OCI-LY3 (cell line): Measurements from ENCODE around the gene PTGS1.

Experiments used
- H2AFZ ChIP-seq: fragments of 200-600, 300-600 bp; shearing (Covaris generic); 2 replicates; pipeline ENCODE4 v1.6.0; 2014; ENCODE audit warnings: antibody characterized with exemption, low read depth, low read length
- H3K27ac ChIP-seq: fragments of 200-600, 300-600 bp; sonication (generic); 2 replicates; pipeline ENCODE4 v1.5.1; 2014; ENCODE audit warnings: mild to moderate bottlenecking, low read length, moderate library complexity, mixed read lengths
- H3K27me3 ChIP-seq: fragments of 200-600, 300-600 bp; sonication (generic); 2 replicates; pipeline ENCODE4 v1.6.1; 2014; ENCODE audit warnings: low read depth, low read length, mixed read lengths
- H3K36me3 ChIP-seq: fragments of 200-600, 300-600 bp; sonication (generic); replicated peaks from 2 replicates; pipeline ENCODE3; 2014; ENCODE audit warnings: low read depth, low read length, mixed read lengths
- H3K4me1 ChIP-seq: fragments of 300-600, 200-600 bp; sonication (generic); 2 replicates; pipeline ENCODE4 v1.6.1; 2014; ENCODE audit warnings: low read length, mixed read lengths
- H3K4me2 ChIP-seq: fragments of 200-600, 300-600 bp; sonication (generic); 2 replicates; pipeline ENCODE4 v1.6.1; 2014; ENCODE audit warnings: low read length, mixed read lengths
- H3K4me3 ChIP-seq: fragments of 300-600, 200-600 bp; sonication (generic); 2 replicates; pipeline ENCODE4 v1.5.1; 2014; ENCODE audit warnings: antibody characterized with exemption, mild to moderate bottlenecking, low read length, moderate library complexity
- H3K79me2 ChIP-seq: fragments of 300-600, 200-600 bp; shearing (Covaris generic); 2 replicates; pipeline ENCODE4 v1.6.1; 2014; ENCODE audit warnings: mild to moderate bottlenecking, low read length, mixed read lengths
- H3K9ac ChIP-seq: fragments of 300-600, 200-600 bp; shearing (Covaris generic); 2 replicates; pipeline ENCODE4 v1.6.0; 2014; ENCODE audit warnings: mild to moderate bottlenecking, low read length, moderate library complexity
- H3K9me3 ChIP-seq: fragments of 200-600, 300-600 bp; shearing (Covaris generic); 2 replicates; pipeline ENCODE4 v1.6.1; 2014; ENCODE audit warnings: low read length, mixed read lengths; ENCODE audit not compliant: insufficient read depth
- H4K20me1 ChIP-seq: fragments of 200-600, 300-600 bp; sonication (generic); 2 replicates; pipeline ENCODE4 v1.6.1; 2016; ENCODE audit warnings: low read length, mixed read lengths; ENCODE audit not compliant: insufficient read depth
- CTCF ChIP-seq: fragments of 200-600, 300-600 bp; sonication (generic); IDR thresholded peaks from 2 replicates; pipeline ENCODE4 v1.5.1; 2014; ENCODE audit warnings: antibody characterized with exemption, low read length, low read depth
- EZH2phosphoT487 ChIP-seq: fragments of 200-600 bp; shearing (Covaris generic); IDR thresholded peaks from 2 replicates; pipeline ENCODE4 v1.6.1; 2018; ENCODE audit warnings: antibody characterized with exemption, mixed run types, low read depth

PTGS1 gene

GRCh38 chr9:122380293-122380692 lies 9.5 kb downstream of the PTGS1 start:
- H4K20me1 ChIP-seq: peaks cover 9% of the 10 kb centered on the region; the same call in 1 of the 2 replicates
- no peak overlapping the region for H3K9ac ChIP-seq
- H2AFZ ChIP-seq: no peak overlapping the region
- H3K9me3 ChIP-seq: no peaks in the 10 kb centered on the region
- H3K4me3 ChIP-seq: no peak overlapping the region
- H3K79me2 ChIP-seq: peaks cover 20% of the 10 kb centered on the region
- H3K4me2 ChIP-seq: no peak overlapping the region
- TF ChIP-seq CTCF: no peak
- TF ChIP-seq EZH2phosphoT487: no peak
- H3K4me1 ChIP-seq: peaks cover 50% of the 10 kb centered on the region
- no peaks in the 10 kb centered on the region for H3K27me3 ChIP-seq
- H3K36me3 ChIP-seq: peaks cover 86% of the 10 kb centered on the region
- no peak overlapping the region for H3K27ac ChIP-seq

GRCh38 chr9:122381206-122381950 lies 10.6 kb downstream of the PTGS1 start:
- H3K27ac ChIP-seq: no peak overlapping the region
- H3K79me2 ChIP-seq: peaks cover 11% of the 10 kb centered on the region; the same call in 1 of the 2 replicates
- no peak for TF ChIP-seq CTCF
- no peak for TF ChIP-seq EZH2phosphoT487
- H4K20me1 ChIP-seq: peaks cover 5% of the 10 kb centered on the region; the same call in 1 of the 2 replicates
- H3K9me3 ChIP-seq: no peaks in the 10 kb centered on the region
- H3K4me1 ChIP-seq: peaks cover 46% of the 10 kb centered on the region
- H3K4me2 ChIP-seq: no peak overlapping the region
- no peaks in the 10 kb centered on the region for H3K27me3 ChIP-seq
- peaks cover 88% of the 10 kb centered on the region for H3K36me3 ChIP-seq
- H3K4me3 ChIP-seq: no peak overlapping the region
- no peak overlapping the region for H2AFZ ChIP-seq
- H3K9ac ChIP-seq: no peak overlapping the region

GRCh38 chr9:122382901-122383850 lies 12.4 kb downstream of the PTGS1 start:
- no peaks in the 10 kb centered on the region for H3K9me3 ChIP-seq
- peak overlapping the region; percentile 57 for H3K4me2 ChIP-seq
- H3K27me3 ChIP-seq: no peaks in the 10 kb centered on the region
- H3K79me2 ChIP-seq: peaks cover 4% of the 10 kb centered on the region; the same call in 1 of the 2 replicates
- H3K9ac ChIP-seq: peak overlapping the region; percentile 13; the same call in 1 of the 2 replicates
- H3K36me3 ChIP-seq: peaks cover 89% of the 10 kb centered on the region
- no peak for TF ChIP-seq CTCF
- no peak for TF ChIP-seq EZH2phosphoT487
- peaks cover 52% of the 10 kb centered on the region for H3K4me1 ChIP-seq
- H2AFZ ChIP-seq: no peak overlapping the region
- peak overlapping the region; percentile 61 for H3K27ac ChIP-seq
- H4K20me1 ChIP-seq: no peaks in the 10 kb centered on the region
- H3K4me3 ChIP-seq: peak overlapping the region; percentile 7; the same call in 1 of the 2 replicates

GRCh38 chr9:122383992-122384461 lies 13.2 kb downstream of the PTGS1 start:
- peaks cover 89% of the 10 kb centered on the region for H3K36me3 ChIP-seq

More at GRCh38 chr9:122383992-122384461, 13.2 kb downstream of the PTGS1 start:
- Histone ChIP-seq H2AFZ (no peak overlapping the region), H4K20me1 (no peaks in the 10 kb centered on the region), H3K4me1 (peaks cover 61% of the 10 kb centered on the region), H3K27me3 (no peaks in the 10 kb centered on the region), H3K9me3 (no peaks in the 10 kb centered on the region), H3K79me2 (peaks cover 4% of the 10 kb centered on the region; the same call in 1 of the 2 replicates), H3K4me3 (no peak overlapping the region), H3K9ac (peak overlapping the region; percentile 20; the same call in 1 of the 2 replicates), H3K4me2 (peak overlapping the region; percentile 57), H3K27ac (peak overlapping the region; percentile 61)
- no peak for TF ChIP-seq CTCF
- no peak for TF ChIP-seq EZH2phosphoT487
